AG20443 (cell line): Measurements from ENCODE around the gene ARRDC3.
"Not testable (repeated sequence)": the region's sequence is repeated elsewhere in the genome, so short reads cannot be mapped to it uniquely, and the experiment has no call there.

Source experiments
- DNase-seq: peaks from one replicate; pipeline ENCODE4 v3.0.0; 2012; ENCODE audit warnings: low spot score, mixed read lengths

ARRDC3 gene

DNA sequence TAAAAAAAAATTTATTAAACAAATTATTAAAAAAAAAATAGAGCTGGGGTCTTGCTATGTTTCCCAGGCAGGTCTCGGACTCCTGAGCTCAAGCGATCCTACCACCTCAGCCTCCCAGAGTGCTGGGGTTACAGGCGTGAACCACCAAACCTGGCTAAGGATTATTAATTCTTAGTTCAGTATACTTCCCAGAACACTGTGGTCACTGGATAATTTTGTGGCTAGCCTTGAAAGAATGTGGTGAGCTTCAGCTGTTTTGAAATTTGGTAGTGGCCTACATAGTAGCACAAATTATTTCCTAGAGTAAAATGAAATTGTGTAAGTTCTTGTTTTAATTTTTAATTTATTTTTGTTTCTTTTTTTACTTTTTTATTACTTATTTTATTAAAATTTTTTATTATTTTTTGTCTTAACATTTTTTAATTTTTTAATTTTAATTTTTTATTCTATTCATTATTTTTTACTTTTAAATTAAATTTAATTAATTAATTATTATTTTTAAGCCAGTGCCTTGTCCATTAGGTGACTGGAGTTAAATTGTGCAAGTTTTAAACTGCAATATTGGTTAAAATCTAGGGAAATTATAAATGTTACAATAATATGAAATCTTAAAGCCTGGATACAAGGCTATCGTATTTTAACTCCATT is 23.0 kb downstream of the ARRDC3 start:
- no peak for DNase-seq

DNA sequence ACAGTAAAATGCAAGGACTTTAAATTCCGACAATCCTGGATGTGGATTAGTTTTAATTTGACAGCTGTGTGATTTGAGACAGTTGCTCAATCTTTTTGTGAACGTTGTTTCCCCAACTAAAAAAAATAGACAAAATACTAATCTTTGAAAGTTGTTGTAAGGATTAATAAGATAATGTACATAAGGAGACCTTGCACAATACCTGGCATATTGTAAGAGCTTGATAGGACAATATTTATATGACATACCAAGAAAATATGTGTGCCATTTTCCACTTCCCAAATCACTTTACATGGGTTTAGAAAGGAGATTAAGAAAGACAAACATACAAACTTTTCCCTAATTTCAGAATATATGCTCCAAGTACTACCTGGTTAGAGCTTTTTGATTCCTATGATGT is 25.3 kb downstream of the ARRDC3 start:
- no peak for DNase-seq

DNA sequence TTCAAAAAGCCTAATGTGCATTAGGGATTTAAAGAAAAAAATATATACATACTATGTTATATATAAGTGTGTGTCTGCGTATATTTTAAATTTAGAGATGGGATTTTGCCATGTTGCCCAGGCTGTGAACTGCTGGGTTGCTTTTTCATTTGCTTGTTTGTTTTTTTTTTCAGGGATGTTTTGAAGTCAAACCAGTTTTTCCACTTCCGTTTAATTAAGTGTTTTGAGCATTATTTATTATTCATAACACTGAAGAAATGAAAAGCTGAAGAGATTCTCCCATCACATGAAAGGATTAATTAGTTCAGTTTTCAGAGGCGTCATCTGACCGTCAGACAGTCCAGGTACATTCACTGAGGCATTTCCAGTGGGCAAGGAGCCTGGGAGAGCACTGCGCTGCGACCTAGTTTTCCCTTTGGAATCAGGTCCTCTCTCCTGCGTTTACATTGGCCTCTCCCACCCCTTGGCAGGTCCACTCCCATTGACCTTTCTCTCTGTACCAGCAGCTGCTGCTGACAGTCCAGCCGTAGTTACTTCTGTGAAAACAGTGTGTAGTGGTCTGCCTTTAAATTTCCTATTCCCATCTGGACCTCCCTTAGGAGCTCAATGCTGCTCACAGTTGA is 26.0 kb downstream of the ARRDC3 start:
- DNase-seq, result no peak

DNA sequence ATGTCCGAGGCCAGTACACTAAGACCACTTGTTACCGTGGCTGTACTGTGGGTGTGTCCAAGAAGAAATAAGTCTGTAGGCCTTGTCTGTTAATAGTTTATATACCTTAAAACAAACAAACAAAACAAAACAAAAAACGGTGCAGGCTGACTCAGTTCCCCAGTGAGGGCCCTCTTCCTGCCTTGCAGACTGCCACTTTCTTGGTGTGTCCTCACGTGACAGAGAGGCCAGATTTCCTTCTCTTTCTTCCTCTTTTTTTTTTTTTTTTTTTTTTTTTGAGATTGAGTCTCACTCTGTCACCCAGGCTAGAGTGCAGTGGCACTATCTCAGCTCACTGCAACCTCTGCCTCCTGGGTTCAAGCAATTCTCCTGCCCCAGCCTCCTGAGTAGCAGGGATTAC is 28.2 kb downstream of the ARRDC3 start:
- DNase-seq, result not testable (repeated sequence)

DNA sequence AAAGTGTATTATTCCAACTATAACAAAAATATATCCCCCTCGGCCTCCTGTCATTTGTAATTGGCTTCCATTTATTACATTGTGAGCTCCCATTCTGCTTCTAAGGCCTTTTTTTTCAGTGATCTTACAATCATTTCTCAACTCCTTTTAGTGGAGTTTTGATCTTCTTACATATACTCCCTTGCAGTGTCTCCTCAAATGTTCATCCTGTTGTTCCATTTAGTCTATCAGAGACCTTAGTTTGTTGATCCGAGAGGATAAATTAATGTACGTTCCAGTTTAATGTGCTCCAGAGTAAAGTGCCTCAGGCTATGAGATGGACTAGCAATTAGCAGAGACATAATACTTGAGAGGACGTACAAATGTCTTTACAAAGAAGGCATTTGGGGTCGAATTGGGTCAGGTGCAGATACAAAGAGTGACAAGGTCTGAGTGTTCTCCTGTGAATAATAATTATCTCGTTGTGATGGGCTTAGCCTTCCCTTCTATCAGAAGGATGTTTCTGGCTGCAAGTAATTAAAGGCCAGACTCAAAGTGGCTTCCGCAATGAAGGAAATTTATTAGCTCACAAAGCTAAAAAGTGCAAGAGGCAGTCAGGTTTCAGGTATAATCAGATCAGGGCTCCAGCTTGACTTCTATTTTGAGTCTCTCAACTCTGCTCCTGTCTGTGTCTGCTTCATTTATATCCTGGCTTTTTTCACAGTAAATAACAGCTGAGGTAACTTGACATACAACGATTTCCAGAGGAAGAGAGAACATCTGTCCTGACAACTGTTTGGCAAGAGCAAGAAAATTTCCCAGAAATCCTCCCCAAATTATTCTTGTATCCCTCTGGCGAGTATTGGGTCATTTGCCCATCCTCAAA is 30.1 kb downstream of the ARRDC3 start:
- DNase-seq, result no peak

DNA sequence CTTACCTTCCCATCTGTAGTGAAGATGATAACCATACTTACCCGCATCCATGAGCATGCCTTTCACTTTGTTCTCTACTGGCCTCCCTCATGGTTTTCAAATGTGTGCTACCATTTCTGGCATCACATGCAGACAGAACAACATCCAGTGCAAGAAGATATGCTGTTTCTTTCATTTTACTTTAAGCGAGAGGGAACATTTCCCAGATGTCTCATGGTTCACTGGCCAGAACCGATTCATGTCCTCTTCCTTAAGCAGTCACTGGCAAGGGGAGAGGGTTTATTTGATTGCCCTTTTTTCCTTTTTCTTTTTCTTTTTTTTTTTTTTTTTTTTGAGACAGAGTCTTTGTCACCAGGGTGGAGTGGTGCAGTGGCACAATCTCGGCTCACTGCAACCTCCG is 37.7 kb downstream of the ARRDC3 start:
- no peak for DNase-seq

DNA sequence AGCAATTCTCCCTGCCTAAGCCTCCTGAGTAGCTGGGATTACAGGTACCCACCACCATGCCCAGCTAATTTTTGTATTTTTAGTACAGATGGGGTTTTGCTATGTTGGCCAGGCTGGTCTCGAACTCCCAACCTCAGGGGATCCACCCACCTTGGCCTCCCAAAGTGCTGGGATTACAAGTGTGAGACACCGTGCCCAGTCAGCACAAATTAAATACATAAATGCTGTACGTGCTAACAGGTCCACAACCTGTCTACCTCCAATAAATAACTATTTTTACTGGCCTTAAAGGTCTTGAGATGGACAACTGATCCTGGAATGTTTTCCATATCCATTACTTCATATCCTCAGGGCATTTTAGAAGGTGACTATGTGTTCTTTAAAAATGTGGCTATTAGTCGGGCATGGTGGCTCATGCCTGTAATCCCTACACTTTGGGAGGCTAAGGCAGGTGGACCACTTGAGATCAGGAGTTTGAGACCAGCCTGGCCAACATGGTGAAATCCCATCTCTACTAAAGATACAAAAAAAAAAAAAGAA is 38.4 kb downstream of the ARRDC3 start:
- not testable (repeated sequence) for DNase-seq

DNA sequence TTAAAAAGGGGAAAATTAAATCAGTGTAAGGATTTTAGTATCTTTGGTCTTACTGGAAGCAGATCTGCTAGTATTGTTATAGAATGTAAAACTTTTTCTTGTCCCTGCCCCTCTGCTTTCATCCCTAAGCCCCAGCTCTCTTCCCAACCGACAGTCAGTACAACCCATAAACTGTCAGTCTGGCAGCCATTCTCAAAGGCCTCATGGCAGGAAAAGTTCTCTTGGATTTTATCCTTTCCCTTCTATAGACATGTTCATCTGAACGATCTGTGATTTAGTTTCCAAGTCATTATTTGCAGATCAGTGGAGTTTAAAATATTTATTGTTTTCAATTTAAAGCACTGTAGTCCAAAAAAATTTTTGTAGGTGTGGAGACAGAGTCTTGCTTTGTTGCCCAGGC is 39.2 kb downstream of the ARRDC3 start:
- no peak for DNase-seq

DNA sequence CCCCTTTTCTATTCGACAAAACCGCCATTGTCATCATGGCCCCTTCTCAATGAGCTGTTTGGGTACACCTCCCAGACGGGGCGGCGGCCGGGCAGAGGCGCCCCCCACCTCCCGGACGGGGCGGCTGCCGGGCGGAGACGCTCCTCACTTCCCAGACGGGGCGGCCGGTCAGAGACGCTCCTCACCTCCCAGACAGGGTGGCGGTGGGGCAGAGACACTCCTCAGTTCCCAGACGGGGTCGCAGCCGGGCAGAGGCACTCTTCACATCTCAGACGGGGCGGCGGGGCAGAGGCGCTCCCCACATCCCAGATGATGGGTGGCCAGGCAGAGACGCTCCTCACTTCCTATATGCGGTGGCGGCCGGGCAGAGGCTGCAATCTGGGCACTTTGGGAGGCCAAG is 40.2 kb downstream of the ARRDC3 start:
- not testable (repeated sequence) for DNase-seq

DNA sequence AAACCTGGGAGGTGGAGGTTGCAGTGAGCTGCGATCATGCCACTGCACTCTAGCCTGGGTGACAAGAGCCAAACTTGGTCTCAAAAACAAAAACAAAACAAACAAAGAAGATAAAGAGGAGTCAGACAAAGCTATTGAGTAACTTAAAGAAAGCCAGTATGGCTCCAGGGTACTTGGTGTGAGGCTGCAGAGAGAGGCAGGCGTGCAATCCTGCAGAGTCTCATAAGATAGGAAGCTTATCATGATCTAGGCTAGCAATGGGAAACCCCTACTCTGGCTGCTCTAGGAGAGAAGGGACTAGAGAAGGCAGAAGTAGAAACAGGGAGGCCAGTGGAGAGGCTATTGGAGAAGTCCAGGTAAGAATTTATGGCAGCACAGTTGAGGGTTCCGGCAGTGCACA is 42.0 kb downstream of the ARRDC3 start:
- no peak for DNase-seq

DNA sequence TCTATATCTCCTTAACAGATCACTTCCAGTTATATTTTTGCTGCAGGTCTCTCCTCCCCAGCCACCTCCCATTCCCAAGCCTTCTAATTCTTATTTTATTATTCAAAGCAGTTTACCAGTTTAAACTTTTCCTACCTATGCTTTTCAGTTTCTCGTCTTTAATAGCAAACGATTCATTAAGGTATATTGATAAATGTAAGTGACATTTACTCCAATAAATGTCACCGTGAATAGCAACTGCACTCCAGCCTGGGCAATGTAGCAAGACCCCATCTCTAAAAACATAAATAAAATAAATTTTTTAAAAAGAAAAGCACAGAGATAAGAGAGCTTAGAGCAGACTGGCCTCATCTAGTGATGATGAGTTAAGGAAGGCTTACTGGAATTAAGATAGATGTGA is 42.6 kb downstream of the ARRDC3 start:
- DNase-seq, result no peak

DNA sequence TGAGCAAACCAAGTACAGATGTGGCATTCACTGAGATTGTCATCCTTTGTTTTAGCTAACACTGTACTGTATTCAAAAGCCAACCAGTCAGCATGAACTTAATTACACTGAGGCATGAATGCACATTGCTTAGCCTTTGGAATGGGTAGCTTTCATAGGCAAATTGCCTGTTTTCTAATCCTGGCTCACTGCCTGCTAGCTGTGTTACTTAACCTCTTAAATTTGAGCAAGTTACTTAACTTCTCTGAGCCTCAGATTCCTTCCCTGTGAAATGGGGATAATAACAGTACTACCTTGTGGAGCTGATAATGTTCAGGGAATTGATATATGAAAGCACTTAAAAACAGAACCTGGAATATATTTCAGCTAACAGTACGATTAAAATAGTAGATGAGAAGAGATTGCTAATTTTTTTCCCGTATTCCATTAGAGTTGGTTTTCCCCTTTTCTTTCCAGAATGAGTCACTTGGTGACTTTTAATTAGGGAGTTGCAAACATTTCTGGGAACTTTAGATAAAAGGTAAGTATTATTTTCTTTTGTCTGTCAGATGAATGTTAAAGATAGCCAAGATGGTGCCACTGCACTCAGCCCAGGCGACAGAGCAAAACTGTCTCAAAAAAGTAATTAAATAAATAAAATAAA is 43.9 kb downstream of the ARRDC3 start:
- peak; percentile 37 for DNase-seq

DNA sequence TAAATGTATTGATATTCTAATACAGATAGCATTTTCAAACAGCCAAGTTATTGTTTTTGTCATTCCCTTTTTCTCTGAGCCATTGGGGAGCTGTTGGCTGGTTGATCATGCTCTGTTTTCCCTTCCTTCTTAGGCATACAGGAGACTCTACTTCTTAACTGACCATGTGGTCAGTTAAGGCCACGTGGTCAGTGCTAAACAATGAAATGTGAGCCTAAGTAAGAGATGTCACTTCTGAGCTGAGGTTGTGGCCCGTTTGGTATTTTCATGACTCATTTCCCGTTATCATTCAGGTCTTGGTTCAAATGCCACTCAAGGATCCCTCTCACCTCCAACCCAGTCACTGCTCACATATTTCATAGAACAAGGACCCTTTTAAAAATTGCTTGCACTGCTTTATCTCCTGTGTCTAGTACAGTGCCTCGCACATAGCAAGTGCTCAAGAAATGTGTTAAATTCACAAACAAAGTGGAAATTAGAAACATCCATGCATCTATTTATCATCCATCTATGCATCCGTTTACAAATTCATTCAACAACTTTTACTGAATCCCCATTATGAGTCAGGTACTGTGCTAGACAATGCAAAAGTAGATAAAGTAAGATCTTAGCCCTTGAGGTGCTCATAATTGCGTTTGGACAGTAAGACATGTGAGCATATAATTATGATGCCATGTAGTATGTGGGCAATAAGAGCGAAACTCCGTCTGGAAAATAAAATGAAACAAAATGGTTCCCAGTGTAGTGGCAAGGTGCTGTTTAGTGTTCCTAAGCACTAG is 50.7 kb downstream of the ARRDC3 start:
- peak; percentile 36 for DNase-seq

DNA sequence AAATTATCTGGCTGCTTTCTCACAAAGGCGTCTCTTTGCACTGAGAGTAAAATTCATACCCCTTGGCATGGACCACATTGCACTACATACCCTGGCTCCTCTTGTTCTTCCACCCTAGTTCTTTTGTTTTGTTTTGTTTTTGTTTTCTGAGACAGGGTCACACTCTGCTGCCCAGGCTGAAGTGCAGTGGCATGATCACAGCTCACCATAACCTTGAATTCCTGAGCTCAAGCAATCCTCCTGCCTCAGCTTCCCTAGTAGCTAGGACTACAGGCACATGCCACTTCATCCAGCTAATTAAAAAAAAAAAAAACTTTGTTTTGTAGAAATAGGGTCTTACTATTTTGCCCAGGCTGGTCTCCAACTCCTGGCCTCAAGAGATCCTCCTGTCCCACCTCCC is 51.4 kb downstream of the ARRDC3 start:
- no peak for DNase-seq

DNA sequence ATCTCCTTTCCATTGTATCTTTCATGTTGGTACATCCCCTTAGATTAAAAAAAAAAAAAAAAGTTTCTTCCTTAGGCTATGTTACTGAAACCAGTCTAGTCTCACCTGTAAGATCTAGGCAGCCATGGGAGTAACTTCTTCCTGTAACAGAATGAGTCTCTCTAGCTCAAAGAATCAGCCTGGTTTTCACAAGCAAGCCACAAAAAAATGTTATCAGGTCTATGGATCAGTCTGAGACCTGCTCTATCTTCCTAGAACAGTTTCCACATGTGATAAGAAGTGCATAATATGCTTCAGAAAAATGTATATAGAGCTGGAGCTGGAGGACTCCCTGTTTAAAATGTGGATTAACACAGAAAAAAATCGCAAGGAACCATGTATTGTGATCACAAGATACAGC is 53.8 kb downstream of the ARRDC3 start:
- no peak for DNase-seq

DNA sequence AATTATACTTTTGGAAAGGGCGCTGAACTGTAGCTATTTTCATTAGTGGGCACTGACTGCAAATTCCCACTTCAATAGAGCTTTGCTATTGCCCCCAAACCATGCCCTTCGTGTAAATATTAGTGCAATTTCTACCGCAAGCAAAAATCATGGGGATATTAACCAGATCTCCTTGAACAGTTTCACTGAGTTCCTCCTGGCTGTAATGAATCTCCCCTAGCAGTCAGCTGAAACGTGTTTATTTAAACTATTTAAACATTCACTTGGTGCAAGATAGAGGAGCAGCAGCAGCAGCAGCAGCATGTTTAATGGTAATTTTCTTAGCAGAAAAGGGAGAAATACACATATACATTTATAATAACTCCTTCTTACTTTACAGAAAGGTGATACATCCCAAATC is 54.4 kb downstream of the ARRDC3 start:
- DNase-seq, result no peak

DNA sequence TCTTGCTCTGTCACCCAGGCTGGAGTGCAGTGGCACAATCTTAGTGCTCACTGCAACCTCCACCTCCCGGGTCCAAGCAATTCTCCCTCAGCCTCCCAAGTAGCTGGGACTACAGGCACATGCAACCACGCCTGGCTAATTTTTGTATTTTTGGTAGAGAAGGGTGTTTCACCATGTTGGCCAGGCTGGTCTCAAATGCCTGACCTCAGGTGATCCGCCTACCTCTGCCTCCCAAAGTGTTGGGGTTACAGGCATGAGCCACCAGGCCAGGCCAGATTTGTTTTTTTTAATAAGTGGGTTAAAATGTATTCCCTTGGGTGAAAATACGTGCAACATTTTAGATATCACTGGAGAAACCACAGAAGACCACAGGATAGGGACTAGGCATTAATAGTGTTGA is 60.1 kb downstream of the ARRDC3 start:
- not testable (repeated sequence) for DNase-seq

DNA sequence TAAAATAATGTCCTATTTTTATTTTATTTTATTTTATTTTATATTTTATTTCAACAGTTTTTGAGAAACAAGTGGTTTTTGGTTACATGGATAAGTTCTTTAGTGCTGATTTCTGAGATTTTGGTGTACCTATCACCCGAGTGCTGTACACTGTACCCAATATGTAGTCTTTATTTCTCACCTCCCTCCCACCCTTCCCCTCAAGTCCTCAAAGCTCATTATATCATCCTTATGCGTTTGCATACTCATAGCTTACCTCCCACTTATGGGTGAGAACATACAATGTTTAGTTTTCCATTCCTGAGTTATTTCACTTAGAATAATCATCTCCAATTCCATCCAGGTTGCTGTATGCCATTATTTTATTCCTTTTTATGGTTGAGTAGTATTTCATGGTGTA is 63.5 kb downstream of the ARRDC3 start:
- no peak for DNase-seq

DNA sequence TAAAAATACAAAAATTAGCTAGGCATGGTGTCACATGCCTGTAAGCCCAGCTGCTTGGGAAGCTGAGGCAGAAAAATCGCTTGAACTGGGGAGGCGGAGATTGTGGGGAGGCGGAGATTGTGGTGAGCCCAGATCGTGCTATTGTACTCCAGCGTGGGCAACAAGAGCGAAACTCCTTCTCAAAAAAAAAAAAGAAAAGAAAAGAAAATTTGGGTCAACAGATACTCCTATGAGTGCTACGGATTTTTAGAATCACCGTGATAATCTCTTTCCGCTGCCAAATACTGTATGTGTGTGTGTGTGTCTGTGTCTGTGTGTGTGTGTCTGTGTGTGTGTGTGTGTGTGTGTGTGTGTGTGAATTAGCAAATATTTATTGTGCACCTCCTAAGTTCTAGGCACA is 64.4 kb downstream of the ARRDC3 start:
- no peak for DNase-seq
